HUDEP-2 (cell line): Measurements from ENCODE around the gene ARIH2.

ENCODE experiments used
- DNase-seq, 76 experiments: peaks; one replicate each; lab custom pipeline; 2025; ENCODE audit not compliant: unreplicated experiment in 76 of 76; lab: John Stamatoyannopoulos, UW

The ARIH2 gene

GRCh38 chr3:48966367-48966766, 47.7 kb downstream of the ARIH2 start:
- no peak for DNase-seq

GRCh38 chr3:48966876-48967361, 48.3 kb downstream of the ARIH2 start:
- no peak for DNase-seq

- no peak for DNase-seq
These were observed 51.9 kb downstream of the ARIH2 start for GRCh38 chr3:48970586-48970985.

- no peak for DNase-seq
These were observed 55.6 kb downstream of the ARIH2 start for GRCh38 chr3:48974076-48974864.

GRCh38 chr3:48979451-48979850, 60.8 kb downstream of the ARIH2 start:
- no peak for DNase-seq

GRCh38 chr3:48980295-48980694, 61.7 kb downstream of the ARIH2 start:
- no peak for DNase-seq

GRCh38 chr3:48982016-48982415, 63.4 kb downstream of the ARIH2 start:
- no peak for DNase-seq

GRCh38 chr3:48982686-48983085, 64.0 kb downstream of the ARIH2 start:
- DNase-seq, result no peak

GRCh38 chr3:48983096-48983495, 64.5 kb downstream of the ARIH2 start:
- DNase-seq, result no peak

- no peak for DNase-seq
These were observed 66.0 kb downstream of the ARIH2 start for GRCh38 chr3:48984663-48985062.

GRCh38 chr3:48985831-48986376, 67.3 kb downstream of the ARIH2 start:
- no peak for DNase-seq

- peak in 1 of 76 experiments; percentile 27 for DNase-seq
These were observed 70.6 kb downstream of the ARIH2 start for GRCh38 chr3:48989126-48989795.

GRCh38 chr3:48989796-48990635, 71.4 kb downstream of the ARIH2 start, which contains the start of gene P4HTM:
P4HTM (plus strand) TSS chr3:48990241; CDS start chr3:48990257, 16 bp downstream.
- DNase-seq, result peak in 72 of 76 experiments; percentile 35 to 87 (median 75)

- peak in 26 of 76 experiments; percentile 4 to 51 (median 25) for DNase-seq
These were observed 72.2 kb downstream of the ARIH2 start for GRCh38 chr3:48990636-48991469.

GRCh38 chr3:48991851-48992545, 73.4 kb downstream of the ARIH2 start:
- DNase-seq, result no peak

- no peak for DNase-seq
These were observed 75.2 kb downstream of the ARIH2 start for GRCh38 chr3:48993834-48994233.

- no peak for DNase-seq
These were observed 78.0 kb downstream of the ARIH2 start for GRCh38 chr3:48996640-48997039.

GRCh38 chr3:48997102-48997635, 78.5 kb downstream of the ARIH2 start:
- DNase-seq, result no peak
